H9 (cell line): ENCODE data around the gene NUP107. TPM values are rescaled to one million over a fixed set of nuclear protein-coding genes. Genes with fewer than 3 reads are reported as not detected.

Experiments used
- DNase-seq: peaks from one replicate; pipeline ENCODE4 v3.0.0-alpha.2; 2017
- H2AFZ ChIP-seq: one replicate; pipeline ENCODE4 v1.6.1; 2013; ENCODE audit warnings: mild to moderate bottlenecking, low read length, control low read depth, moderate library complexity
- H2AK5ac ChIP-seq: 2 replicates; pipeline ENCODE4 v1.6.1; 2013; ENCODE audit warnings: low read length, control low read depth, mixed read lengths; ENCODE audit not compliant: insufficient read length
- H2BK120ac ChIP-seq: one replicate; pipeline ENCODE4 v1.6.1; 2013; ENCODE audit warnings: low read depth, mild to moderate bottlenecking, low read length, control low read depth, inconsistent platforms; ENCODE audit not compliant: poor library complexity, severe bottlenecking
- H2BK12ac ChIP-seq: 2 replicates; pipeline ENCODE4 v1.6.1; 2013; ENCODE audit warnings: low read length, control low read depth, mixed read lengths, low read depth; ENCODE audit not compliant: insufficient read length
- H2BK15ac ChIP-seq: 2 replicates; pipeline ENCODE4 v1.6.1; 2013; ENCODE audit warnings: low read depth, low read length, control low read depth
- H2BK20ac ChIP-seq: one replicate; pipeline ENCODE4 v1.6.1; 2013; ENCODE audit warnings: low read depth, mild to moderate bottlenecking, low read length, control low read depth, inconsistent platforms; ENCODE audit not compliant: poor library complexity, severe bottlenecking
- H2BK5ac ChIP-seq: 2 replicates; pipeline ENCODE4 v1.6.1; 2013; ENCODE audit warnings: low read length, control low read depth, mixed read lengths; ENCODE audit not compliant: insufficient read length
- H3K14ac ChIP-seq: 2 replicates; pipeline ENCODE4 v1.6.1; 2013; ENCODE audit warnings: low read length, control low read depth; ENCODE audit not compliant: insufficient read depth
- H3K18ac ChIP-seq: 2 replicates; pipeline ENCODE4 v1.6.1; 2013; ENCODE audit warnings: low read depth, mild to moderate bottlenecking, mixed read lengths, low read length, control low read depth; ENCODE audit not compliant: insufficient read length
- H3K23ac ChIP-seq: 2 replicates; pipeline ENCODE4 v1.6.1; 2013; ENCODE audit warnings: low read length, control low read depth, mixed read lengths, low read depth; ENCODE audit not compliant: insufficient read length
- H3K23me2 ChIP-seq: 2 replicates; pipeline ENCODE4 v1.6.1; 2013; ENCODE audit warnings: low read depth, mild to moderate bottlenecking, mixed read lengths, low read length, control low read depth; ENCODE audit not compliant: insufficient read length, poor library complexity, severe bottlenecking
- H3K27ac ChIP-seq: 2 replicates; pipeline ENCODE4 v1.5.1; 2013; ENCODE audit warnings: low read length, control low read depth, mixed read lengths, low read depth; ENCODE audit not compliant: insufficient read length
- H3K27me3 ChIP-seq: 2 replicates; pipeline ENCODE4 v1.6.1; 2013; ENCODE audit warnings: low read length, control low read depth, inconsistent platforms; ENCODE audit not compliant: insufficient read depth
- H3K4ac ChIP-seq: 2 replicates; pipeline ENCODE4 v1.6.1; 2013; ENCODE audit warnings: low read depth, mild to moderate bottlenecking, control low read depth, inconsistent platforms, low read length, moderate library complexity
- H3K4me1 ChIP-seq: 2 replicates; pipeline ENCODE4 v1.6.1; 2013; ENCODE audit warnings: low read length, control low read depth, inconsistent platforms; ENCODE audit not compliant: insufficient read depth
- H3K4me2 ChIP-seq: 2 replicates; pipeline ENCODE4 v1.6.1; 2013; ENCODE audit warnings: low read length, control low read depth, mixed read lengths; ENCODE audit not compliant: insufficient read length, insufficient read depth
- H3K56ac ChIP-seq: 2 replicates; pipeline ENCODE4 v1.6.1; 2013; ENCODE audit warnings: low read depth, mild to moderate bottlenecking, mixed read lengths, low read length, control low read depth; ENCODE audit not compliant: insufficient read length
- H3K79me1 ChIP-seq: 2 replicates; pipeline ENCODE4 v1.6.1; 2013; ENCODE audit warnings: low read depth, mild to moderate bottlenecking, moderate library complexity, low read length, control low read depth, inconsistent platforms; ENCODE audit not compliant: insufficient read depth, poor library complexity, severe bottlenecking
- H3K79me2 ChIP-seq: 2 replicates; pipeline ENCODE4 v1.6.1; 2013; ENCODE audit warnings: low read length, control low read depth, inconsistent platforms; ENCODE audit not compliant: insufficient read depth
- H3K9ac ChIP-seq: 2 replicates; pipeline ENCODE4 v1.6.1; 2013; ENCODE audit warnings: low read length, control low read depth, mixed read lengths; ENCODE audit not compliant: insufficient read length; ENCODE audit errors: extremely low read depth
- H3K9me3 ChIP-seq: one replicate; pipeline ENCODE4 v1.6.1; 2013; ENCODE audit warnings: low read depth, low read length, inconsistent platforms; ENCODE audit not compliant: control insufficient read depth
- H3T11ph ChIP-seq: one replicate; pipeline ENCODE4 v1.6.1; 2013; ENCODE audit warnings: mild to moderate bottlenecking, low read length, control low read depth, inconsistent platforms
- H4K20me1 ChIP-seq: one replicate; pipeline ENCODE4 v1.6.1; 2013; ENCODE audit not compliant: control insufficient read depth, insufficient read length, insufficient read depth
- H4K5ac ChIP-seq: 2 replicates; pipeline ENCODE4 v1.6.1; 2013; ENCODE audit warnings: low read depth, mild to moderate bottlenecking, mixed read lengths, low read length, control low read depth; ENCODE audit not compliant: insufficient read length
- H4K8ac ChIP-seq: replicated peaks from 2 replicates; pipeline ENCODE4 v1.6.1; 2013; ENCODE audit warnings: low read length, control low read depth, mixed read lengths, low read depth; ENCODE audit not compliant: insufficient read length
- H4K91ac ChIP-seq: 2 replicates; pipeline ENCODE4 v1.6.1; 2013; ENCODE audit warnings: low read depth, mild to moderate bottlenecking, moderate library complexity, mixed read lengths, low read length, control low read depth; ENCODE audit not compliant: insufficient read length
- H3K27ac Mint-ChIP-seq, 3 experiments: 2 replicates in 2 of 3; 3 replicates in 1 of 3; pipeline ENCODE4 v1.8.0; 2020 to 2021; ENCODE audit warnings: mixed read lengths in 3 of 3, mild to moderate bottlenecking in 1 of 3, moderate library complexity in 1 of 3
- H3K27me3 Mint-ChIP-seq: 2 replicates; pipeline ENCODE4 v1.8.0; 2021; ENCODE audit warnings: low read depth, mild to moderate bottlenecking, moderate library complexity, mixed read lengths
- H3K36me3 Mint-ChIP-seq, 3 experiments: 2 replicates in 2 of 3; 3 replicates in 1 of 3; pipeline ENCODE4 v1.8.0; 2020 to 2021; ENCODE audit warnings: low read depth in 3 of 3, mixed read lengths in 3 of 3; ENCODE audit not compliant: insufficient read depth in 1 of 3
- H3K4me1 Mint-ChIP-seq, 2 experiments: 2 replicates each; pipeline ENCODE4 v1.8.0; 2020; ENCODE audit warnings: mixed read lengths in 2 of 2
- H3K4me3 Mint-ChIP-seq, 2 experiments: 2 replicates in 1 of 2; 3 replicates in 1 of 2; pipeline ENCODE4 v1.8.0; 2020 to 2021; ENCODE audit warnings: mild to moderate bottlenecking in 2 of 2, mixed read lengths in 2 of 2, moderate library complexity in 1 of 2
- H3K9me3 Mint-ChIP-seq, 2 experiments: 2 replicates in 1 of 2; 3 replicates in 1 of 2; pipeline ENCODE4 v1.8.0; 2020; ENCODE audit warnings: mild to moderate bottlenecking in 2 of 2, mixed read lengths in 2 of 2, moderate library complexity in 1 of 2
- CTCF ChIP-seq: fragments of 200-600 bp; sonication (generic); conservative IDR thresholded peaks from 3 replicates; pipeline ENCODE4 v1.8.0; 2021; ENCODE audit warnings: antibody characterized with exemption, mild to moderate bottlenecking
- WGBS: extraction: QIAGEN DNeasy Blood & Tissue Kit; methylation state at CpG from one replicate; pipeline ENCODE4 v1.1.7; 2013; ENCODE audit warnings: missing lambda C conversion rate, low lambda C conversion rate, mixed read lengths; ENCODE audit not compliant: insufficient read length; ENCODE audit errors: extremely low coverage; 5-methylcytosine and 5-hydroxymethylcytosine counted together
- total RNA-seq: library from RNA; stranded (reverse); gene quantifications from 2 replicates; pipeline ENCODE4 v1.2.1, GENCODE V29; 2021

The NUP107 gene
- total RNA-seq, 1 experiment from 2014 or later, result 147 TPM

- Histone ChIP-seq H3K18ac (no peak overlapping the region), H4K91ac (no peak overlapping the region), H3K27ac (no peak overlapping the region), H2BK15ac (no peak overlapping the region), H2BK5ac (no peak overlapping the region), H4K20me1 (no peaks in the 10 kb centered on the region), H3T11ph (no peak overlapping the region), H3K4ac (no peak overlapping the region), H4K5ac (no peak overlapping the region), H3K9ac (no peak overlapping the region), H3K14ac (no peak overlapping the region), H2BK120ac (no peak overlapping the region), H3K79me2 (no peaks in the 10 kb centered on the region), H2AFZ (no peak overlapping the region), H3K79me1 (no peaks in the 10 kb centered on the region), H3K4me2 (no peak overlapping the region), H3K23ac (no peak overlapping the region), H3K4me1 (no peaks in the 10 kb centered on the region), H2BK12ac (no peak overlapping the region), H4K8ac (no peak overlapping the region), H3K9me3 (no peaks in the 10 kb centered on the region), H2AK5ac (no peak overlapping the region), H3K56ac (no peak overlapping the region), H3K27me3 (no peaks in the 10 kb centered on the region), H2BK20ac (no peak overlapping the region), H3K23me2 (no peaks in the 10 kb centered on the region)
- Mint-ChIP-seq H3K36me3 (peaks cover 21 to 67% (median 45%) of the 10 kb centered on the region in 3 experiments; a peak in 6 of 7 replicates), H3K9me3 (no peaks in the 10 kb centered on the region), H3K27me3 (no peaks in the 10 kb centered on the region), H3K4me1 (no peaks in the 10 kb centered on the region), H3K27ac (peak overlapping the region in 1 of 3 experiments; percentile 29; a peak in 1 of 7 replicates), H3K4me3 (no peak overlapping the region)
- no CpG with 5 or more reads among the region's 6 CpGs for WGBS
- no peak for TF ChIP-seq CTCF
- DNase-seq, result no peak
These were observed 53.1 kb downstream of the NUP107 start for GRCh38 chr12:68739891-68740290.
